Right kidney (tissue), 1 donor: ENCODE data around the gene ZNF248.

ENCODE experiments used
- DNase-seq: peaks from one replicate; pipeline ENCODE4 v3.0.0-alpha.2; 2016

Gene ZNF248

GRCh38 chr10:37831495-37832333, 25.7 kb downstream of the ZNF248 start:
- DNase-seq = no peak

GRCh38 chr10:37826806-37827205, 30.6 kb downstream of the ZNF248 start:
- no peak for DNase-seq

GRCh38 chr10:37821237-37821636, 36.2 kb downstream of the ZNF248 start:
- no peak for DNase-seq

DNA sequence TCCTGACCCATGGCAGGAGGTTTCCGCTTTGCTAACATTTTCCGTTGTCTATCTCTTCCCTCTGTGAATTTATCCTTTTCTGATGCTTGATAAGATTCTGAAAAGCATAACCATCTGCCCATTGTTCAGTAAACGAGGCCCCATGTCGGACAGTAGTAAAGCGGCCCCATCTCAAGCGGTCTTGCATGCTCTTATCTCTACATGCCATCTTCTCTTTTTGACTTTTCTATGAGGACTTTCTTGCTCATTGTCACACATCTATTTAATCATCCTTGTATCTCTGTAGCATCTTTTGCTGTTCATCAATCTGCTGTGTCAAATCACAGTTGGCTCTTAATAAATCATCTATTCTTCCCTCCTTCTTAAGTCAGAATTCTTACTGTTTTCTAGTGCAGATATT, 37.6 kb downstream of the ZNF248 start:
- no peak for DNase-seq

DNA sequence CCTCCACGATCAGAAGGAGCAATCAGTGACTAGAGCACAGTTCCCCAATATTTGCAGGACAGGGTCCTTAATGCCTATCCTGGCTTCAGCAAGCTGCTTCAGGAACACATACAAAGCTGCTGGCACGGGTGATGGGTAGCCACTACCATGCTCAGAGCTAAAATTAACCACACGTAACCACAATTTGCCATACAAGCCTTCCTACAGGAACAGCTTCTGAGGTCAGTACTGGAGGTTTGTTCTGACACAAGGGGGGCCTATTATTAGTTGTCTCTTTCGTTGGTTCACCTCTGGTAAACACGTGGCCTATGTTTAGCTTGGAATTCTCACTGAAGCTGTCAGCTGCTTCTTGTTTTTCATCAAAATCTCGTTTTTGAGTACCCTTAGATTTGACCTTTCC, 41.1 kb downstream of the ZNF248 start:
- no peak for DNase-seq

GRCh38 chr10:37813763-37814162, 43.6 kb downstream of the ZNF248 start:
- no peak for DNase-seq

GRCh38 chr10:37812290-37812689, 45.1 kb downstream of the ZNF248 start:
- no peak for DNase-seq

DNA sequence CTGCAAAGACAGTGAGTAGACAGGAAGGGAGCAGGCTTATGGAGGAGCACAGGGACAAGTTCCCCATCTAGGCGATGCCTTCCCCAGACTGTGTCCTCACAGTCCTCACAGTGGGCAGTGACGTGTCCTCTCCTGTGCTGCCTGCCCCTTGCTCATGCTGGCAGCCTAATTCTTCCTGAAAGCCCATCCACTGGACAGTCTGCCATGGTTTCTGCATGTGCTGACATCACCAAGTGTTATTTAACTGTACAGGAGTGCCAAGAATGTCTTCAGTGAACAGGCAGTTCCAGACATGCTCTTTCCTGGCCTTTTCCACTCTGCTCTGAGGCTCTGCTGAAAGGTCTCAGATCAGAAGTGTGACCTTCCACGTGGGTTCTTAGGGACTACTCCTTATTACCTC, 54.1 kb downstream of the ZNF248 start:
- DNase-seq = no peak

DNA sequence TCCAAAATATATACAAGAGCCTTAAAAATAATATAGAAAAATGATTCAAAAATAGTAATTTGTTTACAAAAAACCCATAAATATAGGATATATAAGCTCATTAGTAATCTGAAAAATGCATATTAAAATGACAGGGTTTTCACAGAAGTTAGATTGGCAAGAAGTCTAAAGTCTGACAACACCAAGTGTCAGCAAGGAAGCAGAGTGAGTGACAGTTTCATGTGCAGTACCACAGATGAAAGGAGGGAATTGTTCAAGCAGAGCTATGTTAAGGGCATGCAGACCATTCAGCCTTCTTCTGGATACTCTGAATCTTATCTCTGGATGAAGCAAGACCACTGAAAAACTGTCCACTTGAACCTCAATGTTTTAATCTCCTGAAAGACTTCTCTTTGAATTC, 55.9 kb downstream of the ZNF248 start:
- DNase-seq = no peak

DNA sequence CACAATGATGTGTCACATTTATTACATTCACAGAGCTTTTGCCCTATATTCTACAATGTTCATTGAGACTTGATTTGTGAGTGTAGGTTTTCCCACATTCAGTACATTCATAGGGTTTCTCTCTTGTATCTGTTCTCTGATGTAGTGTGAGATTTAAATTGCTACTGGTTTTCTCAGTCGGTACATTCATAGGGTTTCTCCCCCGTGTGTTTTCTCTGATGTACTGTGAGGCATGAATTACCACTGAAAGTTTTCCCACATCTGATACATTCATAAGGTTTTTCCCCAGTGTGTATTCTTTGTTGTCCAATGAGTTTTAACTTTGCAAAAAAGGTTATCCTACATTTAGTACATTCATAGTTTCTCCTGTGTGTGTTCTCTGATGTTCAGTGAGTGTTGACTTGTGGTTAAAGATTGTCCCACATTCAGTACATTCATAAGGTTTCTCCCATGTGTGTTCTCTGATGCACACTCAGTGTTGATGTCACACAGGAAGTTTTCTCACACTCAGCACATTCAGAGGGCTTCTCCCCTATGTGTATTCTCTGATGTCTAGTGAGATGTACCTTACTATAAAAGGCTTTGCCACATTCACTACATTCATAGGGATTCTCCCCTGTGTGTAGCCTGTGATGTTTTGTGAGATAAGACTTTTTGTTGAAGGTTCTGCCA, 63.0 kb downstream of the ZNF248 start:
- DNase-seq = no peak

GRCh38 chr10:37789590-37789989, 67.8 kb downstream of the ZNF248 start:
- no peak for DNase-seq

GRCh38 chr10:37784678-37785077, 72.7 kb downstream of the ZNF248 start:
- DNase-seq = no peak

GRCh38 chr10:37780536-37780935, 76.9 kb downstream of the ZNF248 start:
- DNase-seq = no peak

DNA sequence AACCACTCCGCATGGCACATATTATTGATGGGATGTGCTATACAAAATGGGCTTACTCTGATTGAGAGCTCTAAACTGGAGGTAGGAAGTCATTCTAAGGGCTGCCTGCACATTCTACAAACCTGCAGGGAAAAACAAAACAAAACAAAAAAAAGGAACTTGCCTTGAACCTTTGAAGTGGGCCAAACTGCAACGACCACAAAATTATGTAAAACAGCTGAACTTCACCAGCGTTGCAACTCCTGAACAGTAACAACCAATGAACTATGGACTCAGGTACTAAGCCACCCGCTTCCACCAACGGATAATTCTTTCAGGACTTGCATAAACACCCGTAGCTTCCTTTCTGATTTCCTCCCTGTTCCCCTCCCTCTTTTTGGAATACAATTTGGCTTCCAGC, 80.4 kb downstream of the ZNF248 start:
- no peak for DNase-seq

DNA sequence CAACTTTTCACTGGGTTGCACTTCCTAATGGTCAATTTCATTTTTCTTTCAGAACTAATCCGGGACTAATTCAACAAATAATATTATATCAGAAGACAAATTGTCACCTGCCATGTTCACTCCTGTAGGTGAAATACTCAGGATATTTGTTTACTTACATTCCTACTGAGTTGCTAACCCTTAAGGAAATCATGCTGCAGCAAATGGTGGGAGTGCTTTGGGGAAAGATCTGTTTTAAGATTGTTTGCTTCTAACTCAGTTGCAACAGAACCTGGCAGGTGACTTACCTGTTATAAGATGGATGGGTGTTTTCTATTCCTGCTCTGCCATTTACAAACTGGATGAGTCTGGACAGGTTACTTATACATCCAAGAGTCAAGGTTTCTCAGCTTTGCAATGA, 81.8 kb downstream of the ZNF248 start:
- DNase-seq = no peak

DNA sequence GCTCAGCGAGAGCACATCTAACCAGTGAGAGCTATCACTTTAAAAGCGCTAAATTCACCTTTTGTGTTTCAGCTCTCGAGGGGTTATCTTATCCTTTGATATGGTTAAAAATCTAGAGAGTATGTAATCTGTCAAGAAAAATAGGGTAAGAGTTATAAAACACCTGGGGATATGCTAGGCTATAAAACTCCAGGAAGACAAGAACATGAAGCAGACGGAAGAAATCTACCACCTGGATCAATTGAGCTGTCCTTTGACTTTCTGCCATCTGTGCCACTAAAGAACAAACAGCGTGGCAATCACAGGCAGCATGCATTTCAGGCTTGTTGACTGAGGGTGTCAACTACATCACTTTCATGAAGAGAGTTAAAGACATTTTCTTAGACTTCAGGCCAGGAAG, 83.1 kb downstream of the ZNF248 start:
- DNase-seq = no peak

DNA sequence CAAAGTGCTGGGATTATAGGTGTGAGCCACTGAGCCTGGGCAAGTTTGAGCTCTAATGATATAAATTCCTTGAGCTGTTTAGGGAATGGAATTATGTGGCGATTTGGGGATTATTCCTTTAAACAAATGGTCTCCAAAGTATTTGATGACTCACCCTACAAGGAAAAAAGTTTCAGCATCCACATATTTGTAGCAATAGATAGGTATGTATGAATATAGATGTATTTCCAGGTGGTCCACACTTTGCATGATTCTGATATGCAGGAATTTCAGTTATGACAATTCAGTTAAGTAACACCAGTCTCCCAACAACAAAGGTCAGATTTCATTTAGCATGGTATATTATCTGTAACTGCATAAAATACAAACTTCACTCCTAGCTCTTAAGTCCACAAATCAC, 92.2 kb downstream of the ZNF248 start:
- DNase-seq = no peak

DNA sequence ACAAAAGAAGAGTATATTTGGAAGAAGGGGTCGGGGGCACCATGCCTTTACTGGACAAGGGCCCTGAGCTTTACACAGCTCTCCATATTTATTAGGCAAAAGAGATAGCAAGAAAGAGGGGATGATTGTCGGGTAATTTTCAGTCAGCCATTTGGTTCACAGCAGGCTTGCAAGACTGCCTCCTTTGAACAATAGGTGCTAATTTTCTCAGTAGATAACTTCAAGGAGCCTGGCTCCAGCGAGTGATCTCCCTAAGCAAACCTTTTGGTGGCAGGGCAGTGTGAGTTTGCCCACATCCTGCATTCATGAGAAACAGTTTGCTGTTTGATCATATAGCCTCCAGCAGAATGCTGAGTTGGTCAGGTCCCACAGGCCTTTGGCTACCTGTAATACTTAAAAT, 94.3 kb downstream of the ZNF248 start:
- no peak for DNase-seq

DNA sequence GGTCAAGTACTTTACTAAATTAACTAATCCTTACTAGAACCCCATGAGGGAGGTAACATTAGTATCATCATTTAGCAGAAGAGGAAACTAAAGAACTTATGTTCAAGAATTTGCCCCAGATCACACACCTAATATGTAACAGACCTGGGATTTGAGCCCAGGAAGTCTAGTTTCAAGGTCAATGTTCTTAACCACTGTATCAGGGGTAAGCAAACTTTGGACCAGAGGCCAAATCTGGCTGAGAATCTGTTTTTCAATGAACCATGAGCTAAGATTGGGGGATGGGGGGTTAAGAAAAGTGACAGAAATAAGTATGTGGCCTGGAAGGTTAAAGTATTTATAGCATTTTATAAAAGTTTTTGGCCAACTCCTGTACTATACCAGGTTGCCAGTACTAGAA, 95.1 kb downstream of the ZNF248 start:
- DNase-seq = no peak

GRCh38 chr10:37760817-37761216, 96.6 kb downstream of the ZNF248 start:
- no peak for DNase-seq

DNA sequence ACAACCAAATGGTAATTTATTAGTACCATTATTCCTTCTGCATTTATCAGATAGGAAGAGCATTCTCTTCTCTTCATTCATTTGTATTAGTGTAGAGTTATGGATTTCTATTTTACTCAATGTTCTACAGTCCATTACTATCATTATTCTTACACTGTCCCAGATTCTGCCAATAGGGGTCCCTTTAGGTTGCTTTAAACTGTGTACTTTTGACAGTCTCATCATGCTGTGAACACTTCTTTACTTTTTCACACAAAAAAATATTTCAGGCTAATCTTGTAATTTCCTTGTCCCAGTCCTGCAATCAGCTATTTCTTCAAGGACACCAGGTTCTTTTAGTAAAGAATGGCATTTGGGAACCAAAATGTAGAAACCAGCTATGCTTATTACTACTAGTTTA, 99.3 kb downstream of the ZNF248 start:
- no peak for DNase-seq

DNA sequence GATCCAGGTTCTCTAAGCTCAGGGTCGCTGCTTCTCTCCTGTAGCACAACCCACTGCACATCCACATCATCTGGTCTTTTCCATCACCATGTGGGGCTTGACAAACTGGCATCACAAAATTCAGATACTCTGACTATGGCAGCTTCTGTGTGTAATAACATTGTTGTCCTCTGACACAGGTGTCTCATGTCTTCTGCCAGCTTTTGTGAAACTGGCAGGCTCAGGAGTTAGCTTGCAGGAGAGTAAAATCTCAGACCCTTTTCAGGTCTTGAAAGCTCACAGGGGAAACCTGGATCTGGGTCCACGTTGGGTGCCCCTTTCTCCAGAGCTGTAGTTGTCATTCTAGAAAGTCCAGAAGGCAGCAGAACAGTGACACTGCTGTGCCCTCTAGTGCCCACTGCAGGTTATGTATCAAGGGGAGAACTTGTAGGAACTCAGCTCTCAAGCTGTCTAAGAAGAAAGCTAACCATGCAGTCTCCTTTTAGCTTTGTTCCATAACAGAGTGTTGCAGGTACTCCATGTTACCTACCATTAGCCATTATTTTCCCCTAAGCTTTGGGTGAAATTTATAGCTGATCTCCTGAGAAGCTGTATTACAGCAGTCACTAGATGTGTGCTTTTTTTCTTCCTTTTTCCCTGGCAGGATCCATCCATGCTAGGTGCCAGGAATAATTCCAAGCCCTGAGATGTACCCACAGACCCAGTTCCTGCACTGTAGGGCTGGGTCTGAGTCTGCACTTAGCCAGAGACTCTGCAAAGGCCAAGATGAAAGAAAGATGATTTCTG, 102.7 kb downstream of the ZNF248 start:
- DNase-seq = no peak

DNA sequence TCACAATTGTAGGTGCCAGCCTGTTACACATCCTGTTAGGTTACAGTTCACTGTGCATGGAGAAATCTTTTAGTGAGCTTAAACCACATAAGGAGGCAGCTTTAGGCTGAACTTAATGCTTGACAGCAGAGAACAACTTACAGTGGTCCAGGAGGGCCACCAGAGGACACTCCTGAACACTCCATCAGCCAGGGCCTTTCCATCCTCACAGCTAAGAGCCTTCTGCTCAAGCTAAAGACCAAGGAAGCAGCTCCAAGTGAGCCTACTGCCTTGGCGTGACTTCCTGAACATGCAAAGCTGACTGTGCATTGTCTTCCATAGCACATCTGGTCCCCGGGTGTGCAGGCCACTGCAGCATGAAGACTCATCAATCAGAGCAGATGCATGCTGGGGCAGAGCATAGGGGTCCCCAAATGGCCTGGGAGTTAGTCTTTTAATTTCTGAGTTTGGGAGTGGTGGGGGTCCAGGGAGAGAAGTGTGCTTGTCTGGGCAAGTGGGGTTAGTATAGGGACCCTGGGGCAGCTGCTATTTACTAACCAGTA, 105.0 kb downstream of the ZNF248 start:
- no peak for DNase-seq
